HUES48 (cell line): ENCODE measurements around the gene TMEM200A.

Source experiments
- H3K27ac ChIP-seq: one replicate; pipeline ENCODE4 v1.7.0; 2013; ENCODE audit warnings: low read depth, low read length, inconsistent platforms
- H3K27me3 ChIP-seq: 2 replicates; pipeline ENCODE4 v1.6.1; 2013; ENCODE audit warnings: mild to moderate bottlenecking, low read length; ENCODE audit not compliant: control insufficient read depth, insufficient read depth
- H3K36me3 ChIP-seq: 2 replicates; pipeline ENCODE4 v1.6.1; 2013; ENCODE audit warnings: low read length; ENCODE audit not compliant: control insufficient read depth, insufficient read depth
- H3K4me1 ChIP-seq: 2 replicates; pipeline ENCODE4 v1.6.1; 2013; ENCODE audit warnings: mild to moderate bottlenecking, low read length; ENCODE audit not compliant: control insufficient read depth, insufficient read depth
- H3K4me3 ChIP-seq: 2 replicates; pipeline ENCODE4 v1.5.1; 2013; ENCODE audit warnings: mild to moderate bottlenecking, low read depth, low read length
- H3K9ac ChIP-seq: 2 replicates; pipeline ENCODE4 v1.6.1; 2013; ENCODE audit warnings: mild to moderate bottlenecking, low read depth, low read length, moderate library complexity
- H3K9me3 ChIP-seq: 2 replicates; pipeline ENCODE4 v1.6.1; 2013; ENCODE audit warnings: low read length; ENCODE audit not compliant: control insufficient read depth, insufficient read depth

The TMEM200A gene

DNA sequence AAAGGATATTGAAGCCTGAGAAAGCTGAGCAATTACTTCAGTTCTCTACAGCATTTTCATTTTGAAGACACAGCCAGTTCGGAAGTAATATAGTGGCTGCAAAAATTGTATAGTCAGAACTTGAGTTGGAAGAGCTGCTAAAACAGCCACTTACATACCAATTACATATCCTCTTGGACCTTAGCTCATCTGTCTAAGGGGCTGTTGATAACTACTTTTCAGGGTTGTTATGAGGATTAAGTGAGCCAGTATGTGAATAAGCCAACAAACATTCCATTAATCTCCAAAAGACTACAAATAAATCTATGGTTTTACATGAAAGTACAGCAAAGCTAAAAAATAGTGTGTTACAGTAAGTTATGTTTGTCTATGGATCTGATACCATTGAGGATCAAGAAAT is 59.7 kb downstream of the TMEM200A start:
- Histone ChIP-seq H3K4me3 (no peak overlapping the region), H3K36me3 (no peaks in the 10 kb centered on the region), H3K9ac (no peak overlapping the region), H3K9me3 (no peaks in the 10 kb centered on the region), H3K27me3 (no peaks in the 10 kb centered on the region), H3K27ac (no peak overlapping the region), H3K4me1 (peaks cover 39% of the 10 kb centered on the region)

GRCh38 chr6:130426066-130426721 is 60.4 kb downstream of the TMEM200A start:
- Histone ChIP-seq H3K9ac (no peak overlapping the region), H3K27me3 (no peaks in the 10 kb centered on the region), H3K4me1 (peaks cover 41% of the 10 kb centered on the region), H3K4me3 (no peak overlapping the region), H3K36me3 (no peaks in the 10 kb centered on the region), H3K9me3 (no peaks in the 10 kb centered on the region), H3K27ac (no peak overlapping the region)

GRCh38 chr6:130431346-130431852 is 65.6 kb downstream of the TMEM200A start:
- no peaks in the 10 kb centered on the region for H3K9me3 ChIP-seq
- peaks cover 18% of the 10 kb centered on the region for H3K4me1 ChIP-seq
- H3K27me3 ChIP-seq, result no peaks in the 10 kb centered on the region
- no peak overlapping the region for H3K9ac ChIP-seq
- no peak overlapping the region for H3K4me3 ChIP-seq
- no peak overlapping the region for H3K27ac ChIP-seq
- H3K36me3 ChIP-seq, result no peaks in the 10 kb centered on the region

GRCh38 chr6:130432838-130433237 is 67.0 kb downstream of the TMEM200A start:
- H3K9me3 ChIP-seq, result no peaks in the 10 kb centered on the region
- peaks cover 13% of the 10 kb centered on the region; the same call in 1 of the 2 replicates for H3K4me1 ChIP-seq
- no peak overlapping the region for H3K4me3 ChIP-seq
- H3K27ac ChIP-seq, result no peak overlapping the region
- H3K27me3 ChIP-seq, result no peaks in the 10 kb centered on the region
- no peak overlapping the region for H3K9ac ChIP-seq
- H3K36me3 ChIP-seq, result no peaks in the 10 kb centered on the region

- Histone ChIP-seq H3K27ac (no peak overlapping the region), H3K4me1 (peaks cover 15% of the 10 kb centered on the region), H3K9ac (no peak overlapping the region)
These were observed 68.5 kb downstream of the TMEM200A start for GRCh38 chr6:130434174-130434873.

DNA sequence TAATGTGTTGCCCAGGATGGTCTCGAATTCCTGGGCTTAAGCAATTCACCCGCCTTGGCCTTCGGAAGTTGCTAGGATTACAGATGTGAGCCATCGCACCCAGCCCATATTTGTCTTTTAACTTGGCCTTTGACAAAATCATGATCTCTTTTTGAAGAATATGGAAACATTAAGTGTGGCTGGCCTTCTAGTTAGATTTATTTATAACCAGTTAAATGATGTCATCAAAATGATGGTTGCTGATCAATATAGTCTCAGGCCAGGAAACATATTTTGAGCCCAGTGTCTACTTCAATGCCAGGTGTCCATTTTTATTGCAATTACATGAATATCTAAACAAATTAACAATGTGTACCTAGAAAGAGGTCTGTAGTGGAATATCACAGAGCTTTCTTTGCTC is 69.4 kb downstream of the TMEM200A start:
- no peaks in the 10 kb centered on the region for H3K36me3 ChIP-seq
- no peak overlapping the region for H3K4me3 ChIP-seq
- no peaks in the 10 kb centered on the region for H3K27me3 ChIP-seq
- H3K27ac ChIP-seq, result no peak overlapping the region
- no peak overlapping the region for H3K9ac ChIP-seq
- no peaks in the 10 kb centered on the region for H3K9me3 ChIP-seq
- H3K4me1 ChIP-seq, result peaks cover 17% of the 10 kb centered on the region

More at GRCh38 chr6:130434174-130434873, 68.5 kb downstream of the TMEM200A start:
- no peak overlapping the region for H3K4me3 ChIP-seq
- no peaks in the 10 kb centered on the region for H3K27me3 ChIP-seq
- no peaks in the 10 kb centered on the region for H3K9me3 ChIP-seq
- H3K36me3 ChIP-seq, result no peaks in the 10 kb centered on the region

DNA sequence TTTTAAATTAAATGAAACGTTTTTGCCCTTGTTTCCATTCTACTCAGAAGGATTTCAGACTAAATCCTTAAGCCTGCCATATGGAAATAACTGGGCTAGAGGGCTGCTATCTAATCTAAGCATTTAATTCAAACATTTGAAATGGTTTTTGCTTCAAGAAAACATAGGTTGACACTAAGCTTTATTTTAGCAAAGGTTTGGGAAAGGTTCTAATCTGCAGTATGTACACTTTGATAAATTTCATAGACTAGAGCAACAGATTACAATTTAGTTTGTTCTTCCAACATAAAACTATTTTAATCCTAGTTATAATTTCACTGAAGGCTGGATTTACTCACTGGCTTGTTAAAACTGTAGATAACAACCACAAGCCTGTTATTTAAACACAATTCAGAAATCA is 72.1 kb downstream of the TMEM200A start:
- H3K36me3 ChIP-seq, result peaks cover 10% of the 10 kb centered on the region
- no peaks in the 10 kb centered on the region for H3K9me3 ChIP-seq
- H3K27ac ChIP-seq, result no peak overlapping the region

DNA sequence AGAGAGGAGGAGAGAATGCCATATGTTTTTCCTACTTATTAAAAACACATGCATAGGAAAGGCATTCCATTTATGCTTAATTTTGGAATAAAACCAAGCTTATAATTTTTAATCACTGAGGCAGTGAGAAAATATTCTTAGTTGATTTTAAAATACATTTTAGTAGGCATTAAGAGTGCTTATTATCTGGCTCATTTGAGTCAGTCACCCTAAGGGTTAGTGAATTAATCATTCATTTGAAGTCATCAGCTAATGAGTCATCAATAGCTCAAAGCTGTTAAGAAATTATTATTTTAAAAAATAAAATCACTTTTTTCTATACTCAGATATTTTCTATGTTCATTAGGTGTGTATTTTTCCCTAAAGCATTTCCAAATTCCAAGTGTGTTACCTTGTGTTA is 81.6 kb downstream of the TMEM200A start:
- H3K27me3 ChIP-seq, result no peaks in the 10 kb centered on the region

More for the DNA sequence above, 72.1 kb downstream of the TMEM200A start:
- Histone ChIP-seq H3K4me3 (no peak overlapping the region), H3K27me3 (no peaks in the 10 kb centered on the region), H3K9ac (no peak overlapping the region), H3K4me1 (peaks cover 4% of the 10 kb centered on the region; the same call in 1 of the 2 replicates)

DNA sequence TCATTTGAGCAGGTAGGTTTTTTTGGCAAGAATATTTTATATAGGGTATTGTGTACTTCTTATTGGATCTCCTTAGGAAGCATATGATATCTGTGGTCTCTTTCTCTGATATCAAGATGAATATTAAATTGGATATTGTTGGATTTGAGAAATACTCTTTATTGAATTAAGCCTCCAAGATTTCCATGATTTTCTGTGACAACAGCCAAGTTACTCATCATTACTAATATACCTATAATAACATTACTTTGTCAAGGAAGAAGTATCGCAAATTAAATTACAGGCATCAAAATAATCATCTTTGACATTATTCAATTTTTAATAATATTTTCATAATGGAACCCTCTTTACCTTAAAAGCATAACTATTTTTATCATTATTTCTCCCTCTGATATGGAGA is 86.5 kb downstream of the TMEM200A start:
- Histone ChIP-seq H3K27ac (no peak overlapping the region), H3K9ac (no peak overlapping the region), H3K4me1 (peaks cover 16% of the 10 kb centered on the region)

More for the DNA sequence above, 81.6 kb downstream of the TMEM200A start:
- no peaks in the 10 kb centered on the region for H3K9me3 ChIP-seq
- no peaks in the 10 kb centered on the region for H3K36me3 ChIP-seq
- no peak overlapping the region for H3K4me3 ChIP-seq
- no peak overlapping the region for H3K27ac ChIP-seq
- H3K4me1 ChIP-seq, result peaks cover 4% of the 10 kb centered on the region; the same call in 1 of the 2 replicates
- H3K9ac ChIP-seq, result no peak overlapping the region

DNA sequence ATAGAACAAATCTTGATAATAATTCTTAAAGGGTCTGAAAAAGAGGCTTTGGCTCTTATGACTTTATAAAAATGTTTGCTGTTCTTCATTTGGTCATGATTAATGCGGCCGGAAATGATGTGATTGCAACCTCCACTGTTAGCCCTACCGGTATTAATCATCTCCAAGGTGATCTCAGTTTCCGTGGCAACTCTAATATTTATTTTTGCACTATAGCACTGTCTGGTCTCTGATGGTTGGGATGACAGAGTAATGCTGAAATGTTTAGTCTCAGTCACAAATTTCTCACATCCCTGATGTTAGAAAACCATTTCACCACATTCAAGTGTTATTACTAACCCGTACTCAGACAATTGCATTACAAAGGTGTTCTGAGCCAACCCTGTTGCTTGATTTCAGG is 87.4 kb downstream of the TMEM200A start:
- Histone ChIP-seq H3K9me3 (no peaks in the 10 kb centered on the region), H3K36me3 (no peaks in the 10 kb centered on the region), H3K4me3 (no peak overlapping the region), H3K27me3 (no peaks in the 10 kb centered on the region), H3K9ac (no peak overlapping the region), H3K4me1 (peaks cover 16% of the 10 kb centered on the region), H3K27ac (no peak overlapping the region)

More for the DNA sequence above, 86.5 kb downstream of the TMEM200A start:
- Histone ChIP-seq H3K36me3 (no peaks in the 10 kb centered on the region), H3K4me3 (no peak overlapping the region), H3K27me3 (no peaks in the 10 kb centered on the region), H3K9me3 (no peaks in the 10 kb centered on the region)

DNA sequence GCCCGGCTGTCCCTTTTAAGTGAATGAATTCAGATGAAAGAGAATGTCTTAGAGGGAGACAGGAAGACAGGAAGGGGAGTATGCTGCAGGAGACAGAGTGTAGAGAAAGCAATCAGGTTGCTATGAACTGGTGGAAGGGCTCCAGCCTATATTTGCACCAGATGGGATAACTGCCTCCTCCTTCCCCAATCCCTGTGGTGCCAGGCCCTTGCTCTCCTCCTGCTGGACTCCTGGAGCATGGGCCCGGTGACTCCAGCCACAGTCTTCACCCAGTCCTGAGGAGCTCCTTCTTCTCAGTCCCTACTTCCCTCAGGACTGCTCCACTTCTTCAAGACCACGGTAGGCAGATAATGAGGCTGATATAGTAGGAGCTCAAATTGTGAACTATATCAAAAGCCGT is 91.8 kb downstream of the TMEM200A start:
- no peaks in the 10 kb centered on the region for H3K9me3 ChIP-seq
- no peaks in the 10 kb centered on the region for H3K36me3 ChIP-seq
- no peak overlapping the region for H3K9ac ChIP-seq
- H3K27me3 ChIP-seq, result no peaks in the 10 kb centered on the region
- H3K4me1 ChIP-seq, result peaks cover 10% of the 10 kb centered on the region
- H3K4me3 ChIP-seq, result no peak overlapping the region
- no peak overlapping the region for H3K27ac ChIP-seq
